Fibroblast of mammary gland (primary cell): ENCODE measurements around the gene AADAT.
A peak's percentile ranks its signal among the peaks of the same experiment; 100 is the strongest.

ENCODE experiments used
- DNase-seq: peaks from one replicate; pipeline ENCODE4 v3.0.0-alpha.2; 2010; ENCODE audit warnings: low read depth
- H3K4me3 ChIP-seq: 2 replicates; pipeline ENCODE4 v1.5.1; 2011; ENCODE audit warnings: low read depth, mild to moderate bottlenecking, low read length, moderate library complexity; ENCODE audit not compliant: control insufficient read depth
- CTCF ChIP-seq: conservative IDR thresholded peaks from 2 replicates; pipeline ENCODE4 v1.5.1; 2011; ENCODE audit warnings: low read depth, low read length, inconsistent platforms; ENCODE audit not compliant: control insufficient read depth, insufficient read depth

AADAT gene

GRCh38 chr4:170037481-170037880, 52.3 kb downstream of the AADAT start:
- no peak for TF ChIP-seq CTCF
- DNase-seq: no peak
- no peak overlapping the region for H3K4me3 ChIP-seq

- TF ChIP-seq CTCF: no peak
- no peak for DNase-seq
- H3K4me3 ChIP-seq: no peak overlapping the region
These were observed 53.9 kb downstream of the AADAT start for GRCh38 chr4:170035845-170036244.

- TF ChIP-seq CTCF: no peak
- no peak overlapping the region for H3K4me3 ChIP-seq
- no peak for DNase-seq
These were observed 54.5 kb downstream of the AADAT start for GRCh38 chr4:170035231-170035630.

- TF ChIP-seq CTCF: no peak
- no peak overlapping the region for H3K4me3 ChIP-seq
- no peak for DNase-seq
These were observed 55.8 kb downstream of the AADAT start for GRCh38 chr4:170033999-170034398.

- no peak overlapping the region for H3K4me3 ChIP-seq
- DNase-seq: no peak
- TF ChIP-seq CTCF: no peak
These were observed 59.6 kb downstream of the AADAT start for GRCh38 chr4:170030121-170030520.

- TF ChIP-seq CTCF: no peak
- peak; percentile 94 for DNase-seq
- peak overlapping the region; percentile 79 for H3K4me3 ChIP-seq
These were observed 62.5 kb downstream of the AADAT start for GRCh38 chr4:170027181-170027829.
